Measurements from ENCODE around the gene NEMF.

NEMF gene

GRCh38 chr14:49895480-49895879 is 42.9 kb upstream of the NEMF start:
- H3K4me3 ChIP-seq (ENCODE audit: low read depth, low read length), result peak overlapping the region; percentile 49
- TF ChIP-seq CTCF (IDR thresholded peaks at IDR 0.05; ENCODE audit: borderline replicate concordance, insufficient read depth, low read depth, low read length), result no peak

- peak overlapping the region; percentile 100 for H3K4me3 ChIP-seq (ENCODE audit: low read depth, low read length)
Measured at GRCh38 chr14:49894214-49895107, 41.9 kb upstream of the NEMF start.

- peak overlapping the region; percentile 100 for H3K4me3 ChIP-seq (ENCODE audit: low read depth, low read length)
- TF ChIP-seq CTCF (IDR thresholded peaks at IDR 0.05; ENCODE audit: borderline replicate concordance, insufficient read depth, low read depth, low read length), result no peak
Measured at GRCh38 chr14:49893309-49894213, 41.0 kb upstream of the NEMF start.

GRCh38 chr14:49892636-49893308 is 40.2 kb upstream of the NEMF start, which contains the start of gene ARF6:
Gene ARF6 (plus strand): TSS chr14:49893082. CDS start chr14:49893737, 655 bp downstream.
- peak within 1 kb of the TSS; percentile 100 for H3K4me3 ChIP-seq (ENCODE audit: low read depth, low read length)
- TF ChIP-seq CTCF (IDR thresholded peaks at IDR 0.05; ENCODE audit: borderline replicate concordance, insufficient read depth, low read depth, low read length), result no peak

- peak overlapping the region; percentile 100 for H3K4me3 ChIP-seq (ENCODE audit: low read depth, low read length)
- TF ChIP-seq CTCF (IDR thresholded peaks at IDR 0.05; ENCODE audit: borderline replicate concordance, insufficient read depth, low read depth, low read length), result no peak
Measured at GRCh38 chr14:49892301-49892635, 39.7 kb upstream of the NEMF start.

- no peak overlapping the region for H3K4me3 ChIP-seq (ENCODE audit: low read depth, low read length)
- no peak for TF ChIP-seq CTCF (IDR thresholded peaks at IDR 0.05; ENCODE audit: borderline replicate concordance, insufficient read depth, low read depth, low read length)
Measured at GRCh38 chr14:49888293-49888692, 35.7 kb upstream of the NEMF start.

GRCh38 chr14:49886523-49886922 is 33.9 kb upstream of the NEMF start:
- no peak for TF ChIP-seq CTCF (IDR thresholded peaks at IDR 0.05; ENCODE audit: borderline replicate concordance, insufficient read depth, low read depth, low read length)
- H3K4me3 ChIP-seq (ENCODE audit: low read depth, low read length), result no peak overlapping the region
